NCI-H128 (cell line): ENCODE measurements around the gene SPANXC.
"Not testable (repeated sequence)": the region's sequence is repeated elsewhere in the genome, so short reads cannot be mapped to it uniquely, and the experiment has no call there.

Experiments
- DNase-seq: peaks from one replicate; lab custom pipeline; 2025; ENCODE audit not compliant: unreplicated experiment; lab: John Stamatoyannopoulos, UW

The SPANXC gene

GRCh38 chrX:141242417-141242816 is at the start of gene SPANXC:
Gene SPANXC, minus strand, starts transcription at chrX:141242517. Its CDS starts 60 bp downstream, at chrX:141242457.
- DNase-seq = not testable (repeated sequence)

GRCh38 chrX:141279476-141279875 is 37.2 kb upstream of the SPANXC start:
- DNase-seq = no peak

- no peak for DNase-seq
Measured at GRCh38 chrX:141278306-141278705, 36.0 kb upstream of the SPANXC start.

- no peak for DNase-seq
Measured at GRCh38 chrX:141258080-141258479, 15.8 kb upstream of the SPANXC start.

- no peak for DNase-seq
Measured at GRCh38 chrX:141221611-141222010, 20.7 kb downstream of the SPANXC start.

- DNase-seq = no peak
Measured at GRCh38 chrX:141220342-141221008, 21.8 kb downstream of the SPANXC start.

GRCh38 chrX:141214196-141214595 is 28.1 kb downstream of the SPANXC start:
- DNase-seq = no peak

GRCh38 chrX:141201962-141202361 is 40.4 kb downstream of the SPANXC start:
- no peak for DNase-seq
